NCI-H345 treated with DMSO at 0.1 percent for 48 hours (cell line): ENCODE results near the gene SCMH1.
"Not testable (repeated sequence)": the region's sequence is repeated elsewhere in the genome, so short reads cannot be mapped to it uniquely, and the experiment has no call there.

ENCODE experiments used
- DNase-seq: peaks from one replicate; lab custom pipeline; 2025; ENCODE audit not compliant: unreplicated experiment; lab: John Stamatoyannopoulos, UW

SCMH1 gene

GRCh38 chr1:41158147-41158875 lies 83.8 kb downstream of the SCMH1 start:
- DNase-seq = no peak

- no peak for DNase-seq
Observed at GRCh38 chr1:41155105-41155504, 87.0 kb downstream of the SCMH1 start.

- no peak for DNase-seq
Observed at GRCh38 chr1:41153750-41154274, 88.3 kb downstream of the SCMH1 start.

DNA sequence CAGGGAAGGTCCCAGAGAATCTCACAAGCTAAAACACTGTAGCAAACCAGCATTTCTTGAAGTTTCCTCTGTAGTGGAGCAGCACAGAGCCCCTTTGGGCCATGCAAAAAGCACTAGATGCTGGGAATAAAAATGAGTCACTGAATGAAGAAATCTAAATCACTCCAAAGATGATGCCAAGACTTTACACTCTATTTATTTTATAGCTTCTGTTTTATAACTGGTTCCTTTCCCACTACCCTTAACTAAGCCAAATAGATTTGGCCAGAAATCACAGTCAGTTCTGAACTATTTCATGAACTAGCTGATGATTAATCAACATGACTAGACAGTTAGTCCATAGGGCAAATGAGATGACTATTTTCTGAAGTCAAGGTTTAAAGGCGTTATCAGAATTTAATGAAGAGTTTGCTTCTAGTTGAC lies 89.5 kb downstream of the SCMH1 start:
- no peak for DNase-seq

DNA sequence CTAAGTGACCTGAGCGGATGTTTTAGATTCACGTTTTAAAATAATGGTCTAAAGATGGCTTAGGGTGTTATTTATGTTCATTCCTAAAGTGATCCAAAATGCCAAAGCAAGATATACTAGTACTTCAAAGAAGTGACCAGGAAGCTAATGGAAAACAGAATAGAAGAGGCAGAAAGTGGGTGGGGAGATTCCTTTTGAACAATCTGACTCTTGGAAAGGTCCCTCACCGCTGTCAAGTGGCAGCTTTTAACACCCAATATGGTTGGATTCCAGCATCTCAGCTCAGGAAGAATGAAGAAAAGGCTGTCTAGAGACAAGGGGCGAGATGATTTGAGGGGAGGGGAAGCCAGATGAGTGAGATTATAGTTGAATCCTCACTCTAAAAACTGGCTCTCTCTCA lies 90.3 kb downstream of the SCMH1 start:
- DNase-seq = no peak

- no peak for DNase-seq
Observed at GRCh38 chr1:41149570-41149969, 92.5 kb downstream of the SCMH1 start.

DNA sequence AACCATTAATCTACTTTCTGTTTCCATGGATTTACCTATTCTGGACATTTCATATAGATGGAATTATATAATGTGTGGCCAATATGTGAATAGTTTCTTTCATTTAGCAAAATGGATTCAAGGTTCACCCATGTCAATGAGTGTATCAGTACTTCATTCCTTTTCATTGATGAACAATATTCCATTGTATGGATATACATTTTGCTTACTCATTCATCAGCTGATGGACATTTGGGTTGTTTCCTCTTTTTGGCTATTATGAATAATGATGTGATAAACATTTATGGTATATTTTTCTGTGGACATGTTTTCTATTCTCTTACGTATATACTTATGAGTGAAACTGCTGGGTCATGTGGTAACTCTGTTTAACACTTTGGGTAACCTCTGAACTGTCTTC lies 97.8 kb downstream of the SCMH1 start:
- no peak for DNase-seq

GRCh38 chr1:41138549-41138948 lies 103.6 kb downstream of the SCMH1 start:
- no peak for DNase-seq

- DNase-seq = no peak
Observed at GRCh38 chr1:41135196-41135947, 106.7 kb downstream of the SCMH1 start.

GRCh38 chr1:41134325-41134724 lies 107.8 kb downstream of the SCMH1 start:
- not testable (repeated sequence) for DNase-seq

DNA sequence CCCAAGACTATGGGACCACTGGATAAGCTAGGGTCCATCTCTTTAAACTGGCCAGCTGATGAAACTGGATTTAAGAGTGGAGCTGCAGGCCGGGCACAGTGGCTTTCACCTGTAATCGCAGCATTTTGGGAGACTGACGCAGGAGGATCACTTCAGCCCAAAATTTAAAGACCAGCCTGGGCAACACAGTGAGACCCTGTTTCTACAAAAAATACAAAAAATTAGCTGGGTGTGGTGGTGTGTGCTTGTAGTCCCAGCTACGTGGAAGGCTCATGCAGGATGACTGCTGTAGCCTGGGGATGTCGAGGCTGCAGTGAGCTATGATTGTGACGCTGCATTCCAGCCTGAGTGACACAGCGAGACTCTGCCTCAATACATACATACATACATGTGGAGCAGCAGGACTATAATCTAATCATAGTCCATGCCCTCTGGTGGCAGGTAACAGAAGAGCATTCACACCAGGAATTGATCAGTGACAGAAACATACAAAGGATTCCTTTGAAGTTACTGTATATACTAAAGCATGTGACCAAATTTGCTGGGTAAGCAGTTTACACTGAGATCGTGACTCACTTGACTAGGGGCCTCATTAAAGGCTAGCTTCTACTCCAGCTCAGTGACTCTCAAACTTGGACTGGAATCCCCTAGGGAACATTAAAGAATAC lies 119.1 kb downstream of the SCMH1 start:
- DNase-seq = peak; percentile 1

DNA sequence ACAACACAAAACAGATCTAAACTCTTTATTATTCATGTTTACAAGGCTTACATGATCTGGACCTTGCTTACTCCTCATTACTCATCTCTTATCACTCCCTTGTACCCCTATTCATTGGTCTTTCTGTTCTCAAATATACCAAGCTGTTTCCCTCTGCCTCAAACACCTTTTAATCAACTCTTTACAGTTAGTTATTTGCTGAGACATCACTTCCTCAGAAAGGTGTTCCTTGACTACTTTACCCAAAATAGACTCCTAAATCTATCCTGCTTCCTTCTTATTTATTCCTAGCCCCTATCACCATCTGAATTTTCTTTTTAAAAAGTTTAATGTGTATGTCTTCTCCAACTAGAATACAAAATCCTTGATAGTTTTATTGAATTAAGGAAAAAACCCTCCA lies 120.0 kb downstream of the SCMH1 start:
- no peak for DNase-seq

GRCh38 chr1:41118645-41119044 lies 123.5 kb downstream of the SCMH1 start:
- DNase-seq = no peak

- DNase-seq = not testable (repeated sequence)
Observed at GRCh38 chr1:41117241-41117640, 124.9 kb downstream of the SCMH1 start.

GRCh38 chr1:41110736-41111135 lies 131.4 kb downstream of the SCMH1 start:
- no peak for DNase-seq

DNA sequence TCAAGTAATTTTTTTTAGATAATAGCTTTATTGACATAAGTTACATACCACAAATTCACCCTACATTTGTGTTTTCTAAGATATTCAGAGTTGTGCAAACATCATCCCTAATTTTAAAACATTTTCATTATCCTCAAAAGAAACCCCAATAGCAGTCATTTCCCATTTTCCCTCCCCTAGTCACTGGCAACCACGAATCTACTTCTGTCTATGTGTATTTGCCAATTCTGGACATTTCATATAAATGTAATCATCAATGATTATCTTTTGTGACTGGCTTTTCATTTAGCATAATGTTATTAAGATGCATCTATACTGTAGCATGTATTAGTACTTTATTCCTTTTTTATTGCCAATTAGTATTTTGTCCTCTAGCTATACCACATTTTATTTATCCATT lies 131.8 kb downstream of the SCMH1 start:
- DNase-seq = no peak

DNA sequence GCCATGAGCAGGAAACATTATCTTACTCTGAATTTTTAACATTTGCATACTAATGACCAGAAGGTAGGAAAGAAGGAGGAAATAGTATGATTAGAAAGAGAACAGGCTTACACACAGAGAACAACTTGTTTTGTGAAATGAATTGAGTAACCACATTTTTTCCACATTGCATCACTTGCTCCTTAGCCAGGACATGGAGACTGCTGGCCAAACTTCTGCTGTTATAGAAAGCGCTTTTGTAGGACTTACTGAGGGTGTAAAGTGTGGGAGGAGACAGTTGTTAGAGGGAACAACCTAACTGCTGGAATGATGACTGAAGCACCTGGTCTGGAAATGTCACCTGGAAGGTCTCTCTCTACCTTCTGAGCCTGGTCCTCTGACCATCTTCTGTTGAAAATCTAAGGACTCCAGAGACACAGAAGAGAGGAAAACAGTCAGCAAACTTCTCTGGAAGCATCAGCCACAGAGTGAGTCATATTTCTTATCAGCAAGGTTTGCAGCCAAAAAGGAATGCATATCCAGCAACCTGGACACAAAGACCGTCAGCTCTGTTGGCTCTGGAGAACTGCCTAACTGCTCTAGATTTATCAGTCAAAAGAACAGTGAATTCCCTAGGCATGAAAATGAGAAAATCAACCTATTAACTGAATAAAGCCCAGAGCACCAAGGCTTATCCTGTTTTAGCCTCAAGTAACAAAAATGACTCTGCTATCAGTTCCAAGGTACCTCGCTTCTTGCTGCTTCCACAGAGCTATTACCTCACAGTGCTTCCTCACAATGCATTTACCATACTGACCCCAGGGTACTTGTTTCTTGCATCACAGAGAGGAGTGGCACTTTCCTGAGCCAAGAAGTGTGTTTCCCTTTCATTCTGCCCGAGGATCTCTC lies 132.6 kb downstream of the SCMH1 start:
- no peak for DNase-seq

GRCh38 chr1:41108696-41109275 lies 133.3 kb downstream of the SCMH1 start:
- DNase-seq = no peak

DNA sequence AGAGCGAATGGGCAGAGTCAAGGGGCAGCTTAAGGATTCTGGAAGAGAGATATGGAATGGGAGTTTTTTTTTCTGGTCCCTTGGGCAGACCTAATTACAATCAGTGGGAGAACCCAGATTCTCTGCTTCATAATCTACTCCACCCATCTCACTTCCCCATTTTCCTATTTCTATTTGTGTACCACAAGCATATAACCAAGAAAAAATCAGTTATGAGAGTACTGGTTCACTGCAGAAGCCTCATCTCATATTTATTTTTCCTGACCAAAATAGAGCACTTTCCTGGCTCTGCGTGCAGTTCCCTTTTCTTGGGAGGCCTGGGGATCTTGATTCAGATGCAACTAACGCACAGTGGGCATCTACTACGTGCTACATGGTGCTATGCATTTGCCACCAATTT lies 138.3 kb downstream of the SCMH1 start:
- no peak for DNase-seq

GRCh38 chr1:41102653-41103052 lies 139.5 kb downstream of the SCMH1 start:
- DNase-seq = no peak
